ENCODE measurements around the gene GNAI1.

The GNAI1 gene

GRCh38 chr7:80253237-80253636, 118.6 kb downstream of the GNAI1 start:
- no peak for DNase-seq (ENCODE audit: low read depth in 2 of 2)

GRCh38 chr7:80253653-80254052, 119.0 kb downstream of the GNAI1 start:
- DNase-seq (ENCODE audit: low read depth in 2 of 2), result no peak

GRCh38 chr7:80255656-80256055, 121.0 kb downstream of the GNAI1 start:
- DNase-seq (ENCODE audit: low read depth in 2 of 2), result no peak

- DNase-seq (ENCODE audit: low read depth in 2 of 2), result no peak
These were observed 123.1 kb downstream of the GNAI1 start for GRCh38 chr7:80257756-80258155.

GRCh38 chr7:80260606-80261005, 126.0 kb downstream of the GNAI1 start:
- no peak for DNase-seq (ENCODE audit: low read depth in 2 of 2)

GRCh38 chr7:80263333-80263732, 128.7 kb downstream of the GNAI1 start:
- no peak for DNase-seq (ENCODE audit: low read depth in 2 of 2)

- DNase-seq (ENCODE audit: low read depth in 2 of 2), result no peak
These were observed 129.2 kb downstream of the GNAI1 start for GRCh38 chr7:80263821-80264220.

GRCh38 chr7:80264769-80265495, 130.3 kb downstream of the GNAI1 start:
- DNase-seq (ENCODE audit: low read depth in 2 of 2), result no peak

GRCh38 chr7:80272560-80273239, 138.1 kb downstream of the GNAI1 start:
- no peak for DNase-seq (ENCODE audit: low read depth in 2 of 2)

- no peak for DNase-seq (ENCODE audit: low read depth in 2 of 2)
These were observed 138.7 kb downstream of the GNAI1 start for GRCh38 chr7:80273327-80273726.

- no peak for DNase-seq (ENCODE audit: low read depth in 2 of 2)
These were observed 140.6 kb downstream of the GNAI1 start for GRCh38 chr7:80275192-80275605.
